Subcutaneous adipose tissue (tissue), 4 donors: ENCODE measurements around the gene ACKR4. TPM values are rescaled to one million over a fixed set of nuclear protein-coding genes. Genes with fewer than 3 reads are reported as not detected.

Experiments
- total RNA-seq, 4 donors: library from RNA; depleted of rRNA; stranded (reverse); fragments of >200 nt; gene quantifications; one replicate each; pipeline ENCODE4 v1.1.0, GENCODE V29; 2016
- TF ChIP-seq, protein P1 (sequence below): fragments of 450-650 bp; IDR thresholded peaks from one replicate; pipeline ENCODE4 v1.5.1; 2016; ENCODE audit warnings: low read depth, mild to moderate bottlenecking, control low read depth, antibody characterized with exemption, moderate library complexity

The ACKR4 gene
- total RNA-seq, 4 donors from 2014 or later: 0.66 to 18.3 (median 3.3) TPM

DNA sequence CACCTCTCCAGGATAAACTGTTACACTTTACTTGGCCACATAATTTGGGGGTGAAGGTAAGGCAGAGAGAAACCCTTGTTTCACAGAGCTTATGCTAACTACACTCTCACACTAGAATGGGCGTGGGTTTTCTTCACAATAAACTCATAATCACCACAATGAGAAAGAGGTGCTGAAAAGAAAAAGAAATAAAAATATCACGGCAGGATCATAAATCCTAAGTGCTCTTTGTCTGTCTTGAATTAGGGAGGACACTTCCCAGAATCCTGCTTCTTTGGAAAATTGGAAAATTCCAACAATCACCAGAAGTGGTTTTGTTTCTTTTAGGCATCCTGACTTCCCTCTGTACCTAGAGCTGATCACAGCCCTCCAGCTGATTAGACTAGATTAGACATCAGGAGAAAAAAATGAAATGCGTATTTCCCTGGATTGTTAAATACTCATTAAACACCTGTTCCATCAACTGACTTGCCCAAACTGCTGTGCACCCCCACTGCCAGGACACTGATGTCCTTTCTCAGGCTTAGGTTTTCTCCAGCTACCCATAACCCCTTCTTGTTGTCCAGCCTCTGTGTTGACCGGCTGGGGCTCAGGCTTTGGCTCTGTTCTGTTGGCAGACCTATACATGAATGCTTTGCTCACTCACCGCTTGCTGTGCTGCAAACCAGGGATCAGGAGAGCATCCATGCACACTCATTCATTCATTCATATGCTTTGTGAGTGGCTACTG lies 41.6 kb upstream of the ACKR4 start:
- TF ChIP-seq, protein P1, sequence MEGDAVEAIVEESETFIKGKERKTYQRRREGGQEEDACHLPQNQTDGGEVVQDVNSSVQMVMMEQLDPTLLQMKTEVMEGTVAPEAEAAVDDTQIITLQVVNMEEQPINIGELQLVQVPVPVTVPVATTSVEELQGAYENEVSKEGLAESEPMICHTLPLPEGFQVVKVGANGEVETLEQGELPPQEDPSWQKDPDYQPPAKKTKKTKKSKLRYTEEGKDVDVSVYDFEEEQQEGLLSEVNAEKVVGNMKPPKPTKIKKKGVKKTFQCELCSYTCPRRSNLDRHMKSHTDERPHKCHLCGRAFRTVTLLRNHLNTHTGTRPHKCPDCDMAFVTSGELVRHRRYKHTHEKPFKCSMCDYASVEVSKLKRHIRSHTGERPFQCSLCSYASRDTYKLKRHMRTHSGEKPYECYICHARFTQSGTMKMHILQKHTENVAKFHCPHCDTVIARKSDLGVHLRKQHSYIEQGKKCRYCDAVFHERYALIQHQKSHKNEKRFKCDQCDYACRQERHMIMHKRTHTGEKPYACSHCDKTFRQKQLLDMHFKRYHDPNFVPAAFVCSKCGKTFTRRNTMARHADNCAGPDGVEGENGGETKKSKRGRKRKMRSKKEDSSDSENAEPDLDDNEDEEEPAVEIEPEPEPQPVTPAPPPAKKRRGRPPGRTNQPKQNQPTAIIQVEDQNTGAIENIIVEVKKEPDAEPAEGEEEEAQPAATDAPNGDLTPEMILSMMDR: no peak

- TF ChIP-seq, protein P1: no peak
Observed at GRCh38 chr3:132556508-132557159, 40.4 kb upstream of the ACKR4 start.

DNA sequence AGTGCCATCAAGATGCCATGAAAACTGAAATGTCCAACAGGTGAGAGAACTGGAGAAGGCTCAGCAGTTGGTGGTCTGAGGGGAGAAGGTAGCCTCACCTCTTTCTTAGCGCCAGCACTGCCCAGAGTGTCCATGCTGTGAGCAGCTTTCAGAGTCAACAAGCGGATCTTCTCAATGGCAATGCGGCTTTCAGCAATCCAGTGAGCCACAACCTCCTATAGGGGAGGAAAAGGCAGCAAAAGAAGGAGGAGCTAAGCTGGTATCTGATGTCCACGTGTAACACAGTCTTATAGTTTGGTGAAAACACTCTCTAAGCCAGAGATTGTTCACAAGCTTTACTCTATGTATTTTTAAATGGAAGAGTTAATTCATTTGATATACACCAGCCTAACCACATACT lies 36.1 kb upstream of the ACKR4 start:
- TF ChIP-seq, protein P1: no peak

DNA sequence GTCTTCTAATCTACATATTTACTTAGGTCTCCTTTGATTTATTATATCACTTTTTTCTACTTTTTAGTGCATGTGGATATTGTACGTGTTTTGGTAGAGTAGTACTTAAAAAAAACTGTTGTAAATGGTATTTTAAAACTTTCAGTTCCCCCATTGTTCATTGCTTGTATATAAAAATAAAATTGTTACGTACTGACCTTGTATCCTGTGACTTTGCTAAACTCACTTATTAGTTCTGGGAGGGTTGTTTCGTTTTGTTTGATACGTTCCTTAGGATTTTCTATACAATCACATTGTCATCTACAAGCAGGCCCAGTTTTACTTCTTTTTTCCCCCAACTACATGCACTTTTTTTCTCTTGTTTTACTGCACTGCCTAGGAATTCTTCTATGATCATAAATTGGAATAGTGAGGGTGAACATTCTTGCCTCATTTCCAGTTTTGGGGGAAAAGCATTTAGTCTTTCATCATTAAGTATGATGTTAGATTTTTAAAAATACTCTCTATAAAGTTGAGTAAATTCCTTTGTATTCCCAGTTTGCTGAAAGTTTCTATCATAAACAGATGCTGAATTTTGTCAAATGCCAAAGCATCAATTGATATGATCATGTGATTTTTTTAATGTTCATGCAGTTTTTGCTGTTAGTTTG lies 33.5 kb upstream of the ACKR4 start:
- TF ChIP-seq, protein P1: no peak

GRCh38 chr3:132564070-132564465 lies 33.0 kb upstream of the ACKR4 start:
- TF ChIP-seq, protein P1: no peak

GRCh38 chr3:132568422-132568821 lies 28.6 kb upstream of the ACKR4 start:
- TF ChIP-seq, protein P1: no peak

GRCh38 chr3:132569153-132569552 lies 27.9 kb upstream of the ACKR4 start:
- TF ChIP-seq, protein P1: no peak
